Measurements from ENCODE around the gene SUFU. TPM values are rescaled to one million over a fixed set of nuclear protein-coding genes. Genes with fewer than 3 reads are reported as not detected.

The SUFU gene
- total and polyA plus RNA-seq, 2 experiments from 2014 or later: 2.8 to 5.6 TPM

- Histone ChIP-seq H3K4me3 (no peak overlapping the region), H3K4me1 (ENCODE audit: insufficient read depth) (no peaks in the 10 kb centered on the region), H2AFZ (no peak overlapping the region), H4K20me1 (replicated peaks; ENCODE audit: insufficient read depth) (no peaks in the 10 kb centered on the region; the same call in none of the 2 replicates), H3K36me3 (ENCODE audit: insufficient read depth) (no peaks in the 10 kb centered on the region), H3K27me3 (ENCODE audit: insufficient read depth) (no peaks in the 10 kb centered on the region), H3K27ac (ENCODE audit: low read depth) (no peak overlapping the region), H3K79me2 (replicated peaks; ENCODE audit: insufficient read depth) (no peaks in the 10 kb centered on the region), H3K9me2 (ENCODE audit: insufficient read depth) (no peaks in the 10 kb centered on the region), H3K4me2 (no peak overlapping the region), H3F3A (replicated peaks; ENCODE audit: low read depth) (no peaks in the 10 kb centered on the region)
- DNase-seq (ENCODE audit: low spot score) (no peak), ATAC-seq (no peak)
- no peak overlapping the region for H3K27ac Mint-ChIP-seq
- H3K27me3 Mint-ChIP-seq (ENCODE audit: insufficient read depth, low read depth, poor library complexity): peaks cover 4% of the 10 kb centered on the region
- H3K36me3 Mint-ChIP-seq (ENCODE audit: low read depth): no peaks in the 10 kb centered on the region
- H3K4me3 Mint-ChIP-seq: no peak overlapping the region
- no peaks in the 10 kb centered on the region for H3K9me3 Mint-ChIP-seq
- TF ChIP-seq ZNF114 (CRISPR knock-in tag; IDR thresholded peaks at IDR 0.05) (no peak), ZNF331 (CRISPR knock-in tag; IDR thresholded peaks at IDR 0.05; ENCODE audit: low read depth) (no peak), EZH2phosphoT487 (IDR thresholded peaks at IDR 0.05; ENCODE audit: unreplicated experiment) (no peak), ZNF462 (CRISPR knock-in tag; IDR thresholded peaks at IDR 0.05) (no peak)
- TF ChIP-seq, protein P1, sequence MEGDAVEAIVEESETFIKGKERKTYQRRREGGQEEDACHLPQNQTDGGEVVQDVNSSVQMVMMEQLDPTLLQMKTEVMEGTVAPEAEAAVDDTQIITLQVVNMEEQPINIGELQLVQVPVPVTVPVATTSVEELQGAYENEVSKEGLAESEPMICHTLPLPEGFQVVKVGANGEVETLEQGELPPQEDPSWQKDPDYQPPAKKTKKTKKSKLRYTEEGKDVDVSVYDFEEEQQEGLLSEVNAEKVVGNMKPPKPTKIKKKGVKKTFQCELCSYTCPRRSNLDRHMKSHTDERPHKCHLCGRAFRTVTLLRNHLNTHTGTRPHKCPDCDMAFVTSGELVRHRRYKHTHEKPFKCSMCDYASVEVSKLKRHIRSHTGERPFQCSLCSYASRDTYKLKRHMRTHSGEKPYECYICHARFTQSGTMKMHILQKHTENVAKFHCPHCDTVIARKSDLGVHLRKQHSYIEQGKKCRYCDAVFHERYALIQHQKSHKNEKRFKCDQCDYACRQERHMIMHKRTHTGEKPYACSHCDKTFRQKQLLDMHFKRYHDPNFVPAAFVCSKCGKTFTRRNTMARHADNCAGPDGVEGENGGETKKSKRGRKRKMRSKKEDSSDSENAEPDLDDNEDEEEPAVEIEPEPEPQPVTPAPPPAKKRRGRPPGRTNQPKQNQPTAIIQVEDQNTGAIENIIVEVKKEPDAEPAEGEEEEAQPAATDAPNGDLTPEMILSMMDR (conservative IDR thresholded peaks at IDR 0.05; ENCODE audit: low read depth in 2 of 2): no peak
- H3K4me1 Mint-ChIP-seq: no peaks in the 10 kb centered on the region
Measured at GRCh38 chr10:102519246-102519825, 15.6 kb downstream of the SUFU start.
